Measurements from ENCODE around the gene BRPF3.

The BRPF3 gene

DNA sequence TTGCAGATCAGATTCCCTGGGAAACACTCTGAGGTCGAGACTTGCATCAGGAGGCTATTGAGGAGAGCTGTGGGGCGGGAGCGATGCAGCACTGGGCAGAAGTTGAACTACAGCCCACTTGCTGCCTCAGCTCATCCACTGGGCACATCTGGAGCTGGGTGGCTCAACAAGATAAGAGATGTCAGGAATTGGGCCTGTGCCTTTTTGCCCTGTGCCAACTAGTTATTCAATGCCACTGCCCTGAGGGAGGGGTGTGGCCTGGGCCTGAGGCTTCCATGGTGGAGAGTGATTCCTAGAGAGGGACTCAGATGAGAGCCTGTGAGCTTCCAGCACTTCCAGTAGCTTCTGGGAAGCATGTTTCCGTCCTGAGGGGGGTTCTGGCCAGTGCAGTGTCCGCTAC, 32.7 kb downstream of the BRPF3 start:
- H3K4me1 ChIP-seq, result peaks cover 33% of the 10 kb centered on the region
- no peak overlapping the region for H3K4me3 ChIP-seq
- H3K27me3 ChIP-seq (ENCODE audit: low read depth), result no peaks in the 10 kb centered on the region
- H3K9me3 ChIP-seq, result no peaks in the 10 kb centered on the region
- no peak for DNase-seq (ENCODE audit: low spot score in 2 of 2)
- in situ Hi-C loops (cut with MboI; ENCODE audit: low sequenced_read_pairs), result no loop called here
- peaks cover 24% of the 10 kb centered on the region for H3K36me3 ChIP-seq (replicated peaks)

DNA sequence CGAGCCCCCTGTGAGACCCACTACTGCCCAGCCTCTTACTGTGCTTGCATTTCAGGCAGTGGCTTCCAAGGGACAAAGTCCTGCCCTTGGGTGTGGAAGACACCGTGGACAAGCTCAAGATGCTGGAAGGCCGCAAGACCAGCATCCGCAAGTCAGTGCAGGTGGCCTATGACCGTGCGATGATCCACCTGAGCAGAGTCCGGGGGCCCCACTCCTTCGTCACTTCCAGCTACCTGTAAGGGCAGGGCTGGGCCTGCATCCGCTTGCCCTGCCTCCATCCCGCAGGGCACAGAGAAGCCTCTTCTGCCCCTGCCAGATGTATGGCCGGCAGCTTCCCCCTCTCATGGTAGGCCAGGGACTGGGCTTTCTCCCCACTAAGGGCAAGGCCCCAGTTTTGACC, 33.8 kb downstream of the BRPF3 start:
- no peak for DNase-seq (ENCODE audit: low spot score in 2 of 2)
- Histone ChIP-seq H3K4me1 (peaks cover 26% of the 10 kb centered on the region), H3K27me3 (ENCODE audit: low read depth) (no peaks in the 10 kb centered on the region), H3K9me3 (no peaks in the 10 kb centered on the region), H3K4me3 (no peak overlapping the region), H3K36me3 (replicated peaks) (peaks cover 21% of the 10 kb centered on the region)
- in situ Hi-C loops (cut with MboI; ENCODE audit: low sequenced_read_pairs), result no loop called here

DNA sequence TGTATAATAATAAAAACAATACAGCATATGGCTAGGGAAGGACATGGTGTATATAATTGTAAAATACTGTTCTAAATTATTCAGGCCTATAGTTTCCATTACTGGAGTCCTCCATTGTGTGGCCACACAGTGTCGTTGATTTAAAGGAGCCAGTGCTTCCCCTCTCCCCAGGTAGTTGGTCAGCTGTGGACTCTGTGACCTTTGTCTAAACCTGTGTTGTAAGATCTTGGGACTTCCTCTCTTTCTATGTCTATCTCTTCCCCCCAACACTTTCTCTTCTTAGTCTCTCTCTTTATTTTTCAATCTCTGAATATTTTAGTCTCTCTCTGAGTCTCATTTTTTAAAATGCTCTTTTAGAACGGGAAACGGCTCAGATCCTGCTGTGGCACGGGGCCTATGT, 35.6 kb downstream of the BRPF3 start:
- H3K4me1 ChIP-seq, result peaks cover 8% of the 10 kb centered on the region
- H3K36me3 ChIP-seq (replicated peaks), result peaks cover 11% of the 10 kb centered on the region
- in situ Hi-C loops (cut with MboI; ENCODE audit: low sequenced_read_pairs), result no loop called here
- DNase-seq (ENCODE audit: low spot score in 2 of 2), result no peak
- no peaks in the 10 kb centered on the region for H3K27me3 ChIP-seq (ENCODE audit: low read depth)
- H3K4me3 ChIP-seq, result no peak overlapping the region
- no peaks in the 10 kb centered on the region for H3K9me3 ChIP-seq

DNA sequence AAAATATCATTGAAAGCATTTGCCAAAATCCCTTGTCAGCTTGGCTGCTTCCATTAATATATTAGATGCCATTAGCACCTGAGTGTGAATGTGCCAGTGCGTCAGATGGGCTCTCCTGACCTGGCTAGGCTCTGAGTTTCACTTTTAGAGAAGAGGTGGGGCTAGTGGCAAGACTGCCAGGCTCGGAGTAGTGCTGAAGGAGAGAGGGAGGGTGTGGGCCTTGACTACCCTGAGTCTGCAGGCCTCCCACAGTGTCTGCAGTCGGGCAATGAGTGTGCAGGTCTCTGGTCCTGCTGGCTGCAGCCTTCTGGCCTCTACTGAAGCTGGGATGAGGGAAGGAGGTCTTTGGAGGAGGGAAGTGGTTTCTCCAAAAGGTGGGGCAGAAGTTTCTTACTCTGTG, 38.8 kb downstream of the BRPF3 start:
- peaks cover 8% of the 10 kb centered on the region for H3K36me3 ChIP-seq (replicated peaks)

DNA sequence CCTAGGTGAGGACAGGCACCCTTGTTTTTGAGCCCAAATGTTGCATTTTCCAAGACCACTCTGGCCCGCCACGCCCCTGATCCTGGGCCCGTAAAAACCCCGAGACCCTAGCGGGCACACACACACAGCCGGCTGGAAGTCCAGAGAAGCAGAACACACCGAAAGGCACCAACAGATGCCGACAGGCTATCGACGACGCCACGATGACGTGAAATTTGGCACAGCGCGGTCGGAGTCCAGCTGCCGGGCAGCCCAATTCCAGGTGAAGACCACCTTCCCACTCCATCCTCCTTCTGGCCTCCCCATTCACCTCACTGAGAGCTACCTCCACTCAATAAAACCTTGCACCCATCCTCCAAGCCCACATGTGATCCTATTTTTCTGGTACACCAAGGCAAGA, 39.3 kb downstream of the BRPF3 start:
- H3K4me3 ChIP-seq, result no peak overlapping the region
- H3K4me1 ChIP-seq, result no peaks in the 10 kb centered on the region
- H3K27me3 ChIP-seq (ENCODE audit: low read depth), result no peaks in the 10 kb centered on the region
- in situ Hi-C loops (cut with MboI; ENCODE audit: low sequenced_read_pairs), result no loop called here
- H3K36me3 ChIP-seq (replicated peaks), result peaks cover 4% of the 10 kb centered on the region
- no peaks in the 10 kb centered on the region; the same call in 1 of the 2 replicates for H3K9me3 ChIP-seq
- DNase-seq (ENCODE audit: low spot score in 2 of 2), result no peak

More for the DNA sequence above, 38.8 kb downstream of the BRPF3 start:
- DNase-seq (ENCODE audit: low spot score in 2 of 2), result no peak
- no peaks in the 10 kb centered on the region for H3K27me3 ChIP-seq (ENCODE audit: low read depth)
- H3K4me1 ChIP-seq, result no peaks in the 10 kb centered on the region
- no peaks in the 10 kb centered on the region; the same call in 1 of the 2 replicates for H3K9me3 ChIP-seq
- in situ Hi-C loops (cut with MboI; ENCODE audit: low sequenced_read_pairs), result no loop called here
- no peak overlapping the region for H3K4me3 ChIP-seq

DNA sequence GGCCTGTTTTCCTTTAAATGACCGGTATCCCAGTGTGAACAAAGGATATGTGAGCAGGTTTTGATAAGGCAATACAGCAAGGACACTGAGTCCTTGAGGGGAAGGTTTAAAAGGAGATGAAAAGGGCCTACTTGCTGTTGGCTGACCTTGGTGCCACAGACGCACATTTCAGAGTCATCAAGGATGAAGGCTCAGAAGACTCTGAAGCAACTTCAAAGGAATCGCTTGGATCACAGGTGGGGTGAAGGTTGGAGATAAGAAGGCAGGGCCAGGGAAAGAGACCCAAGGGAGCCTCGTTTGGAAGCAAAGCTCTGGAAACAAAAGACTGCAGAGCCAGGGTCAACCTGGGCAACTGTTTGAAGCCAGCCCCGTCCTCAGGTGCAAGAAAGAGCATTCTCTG, 43.2 kb downstream of the BRPF3 start:
- Histone ChIP-seq H3K9me3 (no peaks in the 10 kb centered on the region; the same call in 1 of the 2 replicates), H3K4me3 (no peak overlapping the region), H3K27me3 (ENCODE audit: low read depth) (no peaks in the 10 kb centered on the region), H3K36me3 (replicated peaks) (no peaks in the 10 kb centered on the region), H3K4me1 (peaks cover 2% of the 10 kb centered on the region; the same call in 1 of the 2 replicates)
- no peak for DNase-seq (ENCODE audit: low spot score in 2 of 2)
- in situ Hi-C loops (cut with MboI; ENCODE audit: low sequenced_read_pairs), result no loop called here

DNA sequence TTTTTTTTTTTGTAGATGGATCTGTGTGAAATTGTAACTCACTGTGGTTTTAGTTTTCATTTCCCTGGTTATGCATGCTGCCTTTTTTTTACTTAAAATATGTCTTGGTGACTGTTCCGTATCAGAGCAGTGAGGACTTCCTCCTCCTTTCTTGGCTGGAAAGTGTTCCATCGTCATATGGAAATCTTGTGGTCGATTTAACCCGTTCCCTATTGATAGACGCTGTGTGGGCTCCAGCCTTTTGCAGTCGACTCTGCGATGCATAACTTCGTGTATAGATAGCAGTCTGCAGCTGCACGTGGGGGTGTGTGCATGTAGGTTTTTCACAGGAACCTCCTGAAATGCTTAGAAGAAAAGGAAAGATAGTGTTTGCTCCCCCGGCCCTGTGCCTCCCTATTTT, 45.2 kb downstream of the BRPF3 start:
- Histone ChIP-seq H3K36me3 (replicated peaks) (no peaks in the 10 kb centered on the region), H3K9me3 (no peaks in the 10 kb centered on the region; the same call in 1 of the 2 replicates), H3K27me3 (ENCODE audit: low read depth) (no peaks in the 10 kb centered on the region), H3K4me1 (peaks cover 9% of the 10 kb centered on the region; the same call in 1 of the 2 replicates), H3K4me3 (no peak overlapping the region)
- in situ Hi-C loops (cut with MboI; ENCODE audit: low sequenced_read_pairs), result no loop called here
- DNase-seq (ENCODE audit: low spot score in 2 of 2), result no peak

DNA sequence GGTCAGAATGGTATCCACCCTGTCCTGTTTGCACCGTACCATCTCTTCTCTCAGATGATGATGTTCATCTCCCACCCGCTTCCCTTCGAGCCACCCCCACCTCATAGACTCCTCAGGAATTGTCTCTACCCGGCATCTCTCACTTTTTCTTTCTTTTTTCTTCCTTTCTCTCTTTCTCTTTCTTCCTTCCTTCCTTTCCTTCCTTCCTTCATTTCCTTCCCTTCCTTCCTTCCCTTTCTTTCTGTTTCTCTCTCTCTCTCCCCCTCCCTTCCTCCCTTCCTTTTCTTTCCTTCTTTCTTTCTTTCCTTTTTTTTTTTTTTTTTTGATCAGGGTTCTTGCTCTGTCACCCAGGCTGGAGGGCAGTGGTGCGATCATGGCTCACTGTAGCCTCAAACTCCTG, 45.6 kb downstream of the BRPF3 start:
- DNase-seq (ENCODE audit: low spot score in 2 of 2), result no peak
- Histone ChIP-seq H3K36me3 (replicated peaks) (no peaks in the 10 kb centered on the region), H3K9me3 (no peaks in the 10 kb centered on the region; the same call in 1 of the 2 replicates), H3K4me1 (peaks cover 9% of the 10 kb centered on the region; the same call in 1 of the 2 replicates), H3K27me3 (ENCODE audit: low read depth) (no peaks in the 10 kb centered on the region), H3K4me3 (no peak overlapping the region)
- in situ Hi-C loops (cut with MboI; ENCODE audit: low sequenced_read_pairs), result no loop called here

DNA sequence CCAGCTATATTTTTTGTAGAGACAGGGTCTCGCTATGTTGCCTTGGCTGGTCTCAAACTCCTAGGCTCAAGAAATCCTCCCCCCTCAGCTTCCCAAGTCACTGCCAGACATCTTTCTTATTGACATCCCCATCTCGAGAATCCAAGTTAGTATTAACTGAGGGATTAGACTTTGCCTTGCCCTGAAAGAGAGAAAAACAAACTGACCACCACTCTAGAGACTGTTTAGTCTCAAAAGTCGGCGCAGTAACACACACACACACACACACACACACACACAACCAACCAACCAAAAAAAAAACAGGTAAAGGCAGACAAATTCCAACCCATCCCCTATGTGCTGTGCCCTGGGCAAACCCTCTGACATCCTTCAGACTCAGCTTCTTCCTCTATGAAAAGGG, 46.1 kb downstream of the BRPF3 start:
- peaks cover 9% of the 10 kb centered on the region; the same call in 1 of the 2 replicates for H3K4me1 ChIP-seq
- no peaks in the 10 kb centered on the region; the same call in 1 of the 2 replicates for H3K9me3 ChIP-seq
- in situ Hi-C loops (cut with MboI; ENCODE audit: low sequenced_read_pairs), result no loop called here
- no peaks in the 10 kb centered on the region for H3K36me3 ChIP-seq (replicated peaks)
- DNase-seq (ENCODE audit: low spot score in 2 of 2), result no peak
- no peak overlapping the region for H3K4me3 ChIP-seq
- H3K27me3 ChIP-seq (ENCODE audit: low read depth), result no peaks in the 10 kb centered on the region

DNA sequence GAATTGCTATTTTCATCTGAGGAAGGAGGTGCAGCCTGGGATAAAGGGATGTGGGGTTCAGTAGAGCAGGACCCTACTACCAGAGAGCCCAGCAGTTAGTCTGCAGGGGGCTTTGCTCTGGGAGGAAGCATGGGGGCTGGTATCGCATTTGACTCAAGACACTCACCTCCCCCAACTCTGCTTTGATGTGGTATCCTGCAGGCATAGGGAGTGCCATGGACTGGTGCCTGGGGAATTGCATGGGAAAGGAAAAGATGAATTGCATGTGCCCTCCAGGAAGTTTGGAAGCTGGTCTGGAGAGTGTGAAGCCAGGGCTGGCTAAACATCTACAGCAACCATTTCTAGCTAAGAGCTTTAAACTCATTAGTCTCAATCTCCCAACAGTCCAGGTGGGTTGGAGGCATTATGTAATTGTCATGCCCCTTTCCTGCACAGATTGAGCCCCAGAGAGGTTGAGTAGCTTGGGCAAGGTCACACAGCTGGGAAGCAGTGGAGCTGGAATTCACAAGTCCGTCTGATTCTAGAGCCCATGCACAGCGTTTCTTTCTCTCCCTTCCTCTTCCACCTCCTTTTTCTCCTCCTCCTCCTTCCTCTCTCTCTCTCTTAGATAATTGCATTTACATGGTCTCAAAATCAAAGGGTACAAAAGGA, 47.1 kb downstream of the BRPF3 start:
- H3K4me1 ChIP-seq, result peaks cover 9% of the 10 kb centered on the region; the same call in 1 of the 2 replicates
- no peaks in the 10 kb centered on the region for H3K9me3 ChIP-seq
- H3K4me3 ChIP-seq, result no peak overlapping the region
- in situ Hi-C loops (cut with MboI; ENCODE audit: low sequenced_read_pairs), result no loop called here
- no peaks in the 10 kb centered on the region for H3K27me3 ChIP-seq (ENCODE audit: low read depth)
- no peaks in the 10 kb centered on the region for H3K36me3 ChIP-seq (replicated peaks)
- no peak for DNase-seq (ENCODE audit: low spot score in 2 of 2)

DNA sequence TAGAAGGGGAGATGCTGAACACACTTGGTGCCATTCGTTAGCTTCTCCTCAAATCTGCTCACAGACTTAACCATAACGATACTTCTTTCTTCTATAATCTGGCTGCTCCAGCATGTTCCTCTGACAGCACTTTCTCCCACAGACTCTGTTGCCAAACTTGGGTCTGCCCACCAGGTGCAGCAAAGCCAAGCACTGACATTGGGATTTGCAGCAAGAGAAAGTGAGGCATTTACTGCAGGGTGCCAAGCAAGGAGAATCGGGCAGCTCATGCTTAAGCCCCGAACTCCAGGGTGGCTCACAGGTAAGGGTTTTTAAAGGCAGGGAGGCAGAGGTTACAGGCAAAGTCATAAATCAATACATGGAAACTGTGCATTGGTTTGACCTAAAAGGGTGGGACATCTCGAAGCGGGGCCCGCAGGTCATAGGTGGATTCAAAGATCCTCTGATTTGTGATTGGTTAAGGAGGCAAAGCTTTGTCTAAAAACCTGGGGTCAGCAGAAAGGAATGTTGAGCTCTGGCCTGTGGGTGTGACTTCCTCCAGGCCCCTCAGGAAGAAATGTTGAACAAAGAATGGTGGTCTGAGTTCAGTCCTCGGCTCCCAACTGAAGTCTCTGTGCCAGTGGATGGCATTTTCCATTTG, 48.2 kb downstream of the BRPF3 start:
- H3K4me3 ChIP-seq, result no peak overlapping the region
- no peaks in the 10 kb centered on the region for H3K9me3 ChIP-seq
- peak in 1 of 2 experiments; percentile 49 for DNase-seq (ENCODE audit: low spot score in 2 of 2)
- in situ Hi-C loops (cut with MboI; ENCODE audit: low sequenced_read_pairs), result no loop called here
- no peaks in the 10 kb centered on the region for H3K27me3 ChIP-seq (ENCODE audit: low read depth)
- H3K36me3 ChIP-seq (replicated peaks), result no peaks in the 10 kb centered on the region
- peaks cover 9% of the 10 kb centered on the region; the same call in 1 of the 2 replicates for H3K4me1 ChIP-seq

DNA sequence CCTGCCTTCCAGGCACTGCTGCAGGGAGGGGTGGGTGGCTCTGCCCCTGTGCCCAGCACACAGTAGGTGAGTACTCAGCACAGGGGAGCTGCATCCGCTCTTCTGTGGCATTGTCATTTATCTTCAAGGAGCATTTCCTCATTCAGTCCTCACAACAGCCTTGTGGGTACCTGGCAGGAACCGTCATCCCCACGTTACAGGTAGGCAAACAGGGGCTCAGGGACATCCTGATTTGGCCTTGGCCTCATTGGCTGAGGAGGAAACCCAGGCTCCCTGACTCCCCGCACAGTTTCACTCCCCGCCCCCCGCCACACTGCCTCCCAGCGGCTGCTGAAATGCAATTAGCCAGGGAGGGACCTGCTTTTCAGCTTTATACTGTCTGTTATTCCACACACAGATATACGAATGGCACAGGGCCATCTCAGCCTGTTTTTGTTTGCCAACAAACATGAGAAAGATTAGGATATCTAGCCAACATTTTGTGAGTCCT, 49.1 kb downstream of the BRPF3 start:
- in situ Hi-C loops (cut with MboI; ENCODE audit: low sequenced_read_pairs), result no loop called here
- Histone ChIP-seq H3K4me1 (peaks cover 9% of the 10 kb centered on the region; the same call in 1 of the 2 replicates), H3K9me3 (no peaks in the 10 kb centered on the region), H3K36me3 (replicated peaks) (no peaks in the 10 kb centered on the region), H3K27me3 (ENCODE audit: low read depth) (no peaks in the 10 kb centered on the region), H3K4me3 (no peak overlapping the region)
- DNase-seq (ENCODE audit: low spot score in 2 of 2), result no peak

DNA sequence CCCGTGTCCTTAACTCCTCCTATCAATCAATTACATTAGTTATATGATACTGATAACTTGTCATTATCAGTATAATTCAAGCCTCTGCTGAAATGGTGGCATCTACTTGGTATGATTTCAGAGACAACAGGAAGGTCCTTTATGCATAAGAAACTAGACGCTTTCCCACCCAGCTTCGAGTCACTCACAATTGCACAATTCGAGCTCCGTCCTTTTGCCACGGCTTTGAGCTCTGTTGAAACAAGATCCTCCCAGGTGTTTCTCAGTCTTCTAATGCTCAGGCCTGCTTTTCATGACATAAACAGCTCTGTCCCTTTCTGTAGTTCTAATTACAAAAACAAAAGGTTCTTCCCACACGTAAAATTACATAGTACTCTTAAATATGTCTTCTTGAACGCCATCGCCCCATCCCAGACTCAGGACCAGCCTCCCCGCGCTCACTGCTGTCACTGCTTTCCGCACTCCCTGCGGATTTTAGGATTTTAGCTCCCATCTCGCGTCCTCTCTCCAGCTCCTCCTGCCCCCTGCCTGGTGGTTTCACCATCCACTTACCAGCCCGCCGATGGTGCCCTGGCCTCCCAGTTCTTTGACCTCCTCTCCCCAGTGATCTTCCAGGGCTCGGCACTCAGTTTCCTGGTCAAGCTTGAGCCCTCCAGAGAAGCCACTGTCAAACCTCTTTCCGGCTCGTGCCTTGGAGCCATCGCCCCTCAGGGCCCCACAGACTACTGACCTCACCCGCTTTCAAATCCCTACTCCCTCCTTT, 50.1 kb downstream of the BRPF3 start:
- H3K27me3 ChIP-seq (ENCODE audit: low read depth), result no peaks in the 10 kb centered on the region
- H3K4me3 ChIP-seq, result no peak overlapping the region
- no peaks in the 10 kb centered on the region for H3K9me3 ChIP-seq
- H3K4me1 ChIP-seq, result peaks cover 9% of the 10 kb centered on the region; the same call in 1 of the 2 replicates
- no peak for DNase-seq (ENCODE audit: low spot score in 2 of 2)
- no peaks in the 10 kb centered on the region for H3K36me3 ChIP-seq (replicated peaks)
- in situ Hi-C loops (cut with MboI; ENCODE audit: low sequenced_read_pairs), result no loop called here

DNA sequence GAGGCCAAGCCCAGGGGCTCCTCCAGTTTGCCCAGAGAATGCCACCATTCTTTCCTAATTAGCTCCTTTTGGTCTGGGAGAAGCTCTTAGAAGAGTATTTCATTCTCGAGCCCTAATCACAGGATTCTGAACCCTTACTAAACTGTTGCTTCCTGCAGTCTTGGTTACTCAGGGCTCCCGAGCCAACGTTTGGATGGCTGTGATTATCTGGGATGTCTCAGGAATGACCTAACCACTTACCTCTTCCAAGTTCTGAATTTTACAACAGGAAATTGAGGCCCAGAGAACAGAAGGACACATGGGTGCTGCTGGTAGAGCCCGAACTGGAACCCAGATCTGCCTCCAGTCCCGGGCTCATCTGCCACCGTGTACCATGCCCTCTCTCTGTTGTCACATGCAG, 51.1 kb downstream of the BRPF3 start:
- no peaks in the 10 kb centered on the region for H3K9me3 ChIP-seq
- peaks cover 9% of the 10 kb centered on the region; the same call in 1 of the 2 replicates for H3K4me1 ChIP-seq
- DNase-seq (ENCODE audit: low spot score in 2 of 2), result no peak
- no peaks in the 10 kb centered on the region for H3K36me3 ChIP-seq (replicated peaks)
- H3K4me3 ChIP-seq, result no peak overlapping the region
- in situ Hi-C loops (cut with MboI; ENCODE audit: low sequenced_read_pairs), result no loop called here
- H3K27me3 ChIP-seq (ENCODE audit: low read depth), result no peaks in the 10 kb centered on the region

Data from HAP-1 (cell line).